ENCODE results near the gene GFRA1.

DNA sequence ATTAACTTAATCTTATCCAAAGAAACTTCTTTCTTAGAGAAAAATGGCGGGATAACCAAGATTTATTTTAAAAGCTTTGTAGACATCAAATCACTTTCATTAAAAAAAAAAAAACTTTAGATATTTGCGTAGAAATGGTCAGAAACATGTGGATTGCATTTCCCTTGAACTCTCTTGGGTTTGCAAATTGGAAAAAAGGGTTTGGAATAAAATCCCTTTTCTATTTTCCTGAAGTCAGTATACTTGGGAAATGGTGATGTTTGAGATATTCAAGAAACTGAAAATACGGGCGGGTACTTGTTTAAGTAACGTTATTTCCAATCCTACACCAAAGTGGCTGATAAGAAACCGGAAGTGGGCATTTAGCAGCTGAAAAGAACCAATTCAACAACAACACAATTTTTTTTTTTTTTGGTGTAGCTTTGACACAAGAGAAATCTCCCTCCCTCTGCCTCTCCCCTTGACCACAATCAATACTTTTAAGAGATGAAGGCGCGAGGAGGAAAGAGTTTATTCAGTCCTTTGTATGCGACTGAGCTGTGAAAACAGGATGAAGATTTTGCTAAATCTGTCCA lies 13.7 kb upstream of the GFRA1 start:
- TF ChIP-seq, protein P1, sequence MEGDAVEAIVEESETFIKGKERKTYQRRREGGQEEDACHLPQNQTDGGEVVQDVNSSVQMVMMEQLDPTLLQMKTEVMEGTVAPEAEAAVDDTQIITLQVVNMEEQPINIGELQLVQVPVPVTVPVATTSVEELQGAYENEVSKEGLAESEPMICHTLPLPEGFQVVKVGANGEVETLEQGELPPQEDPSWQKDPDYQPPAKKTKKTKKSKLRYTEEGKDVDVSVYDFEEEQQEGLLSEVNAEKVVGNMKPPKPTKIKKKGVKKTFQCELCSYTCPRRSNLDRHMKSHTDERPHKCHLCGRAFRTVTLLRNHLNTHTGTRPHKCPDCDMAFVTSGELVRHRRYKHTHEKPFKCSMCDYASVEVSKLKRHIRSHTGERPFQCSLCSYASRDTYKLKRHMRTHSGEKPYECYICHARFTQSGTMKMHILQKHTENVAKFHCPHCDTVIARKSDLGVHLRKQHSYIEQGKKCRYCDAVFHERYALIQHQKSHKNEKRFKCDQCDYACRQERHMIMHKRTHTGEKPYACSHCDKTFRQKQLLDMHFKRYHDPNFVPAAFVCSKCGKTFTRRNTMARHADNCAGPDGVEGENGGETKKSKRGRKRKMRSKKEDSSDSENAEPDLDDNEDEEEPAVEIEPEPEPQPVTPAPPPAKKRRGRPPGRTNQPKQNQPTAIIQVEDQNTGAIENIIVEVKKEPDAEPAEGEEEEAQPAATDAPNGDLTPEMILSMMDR (IDR thresholded peaks at IDR 0.05), result no peak
- TF ChIP-seq POLR2A (IDR thresholded peaks at IDR 0.05), result no peak

Measured in lower leg skin (tissue), 3 donors.